CD4-positive, alpha-beta T cell treated with Interleukin-15 for 1 hour (primary cell): ENCODE measurements around the gene TEX35.

Experiments used
- DNase-seq: peaks from one replicate; pipeline ENCODE4 v3.0.0-alpha.2; 2020

Gene TEX35

GRCh38 chr1:178521241-178521640 is 8.3 kb downstream of the TEX35 start:
- DNase-seq: no peak

GRCh38 chr1:178527117-178527516 is 14.2 kb downstream of the TEX35 start:
- no peak for DNase-seq

- no peak for DNase-seq
These were observed 15.5 kb downstream of the TEX35 start for GRCh38 chr1:178528228-178528952.

GRCh38 chr1:178528953-178529335 is 16.0 kb downstream of the TEX35 start:
- peak; percentile 10 for DNase-seq

GRCh38 chr1:178529364-178530036 is 16.6 kb downstream of the TEX35 start:
- DNase-seq: peak; percentile 4

- peak; percentile 5 for DNase-seq
These were observed 17.1 kb downstream of the TEX35 start for GRCh38 chr1:178530037-178530402.

GRCh38 chr1:178530502-178530901 is 17.6 kb downstream of the TEX35 start:
- no peak for DNase-seq

GRCh38 chr1:178531887-178532286 is 19.0 kb downstream of the TEX35 start:
- DNase-seq: no peak

- DNase-seq: peak; percentile 66
These were observed 19.5 kb downstream of the TEX35 start for GRCh38 chr1:178532392-178532791.

GRCh38 chr1:178533121-178533946 is 20.4 kb downstream of the TEX35 start:
- DNase-seq: no peak

GRCh38 chr1:178534137-178534868 is 21.4 kb downstream of the TEX35 start:
- DNase-seq: no peak

- no peak for DNase-seq
These were observed 23.4 kb downstream of the TEX35 start for GRCh38 chr1:178536329-178536728.

- DNase-seq: no peak
These were observed 24.0 kb downstream of the TEX35 start for GRCh38 chr1:178536844-178537371.

GRCh38 chr1:178537382-178538090 is 24.6 kb downstream of the TEX35 start:
- DNase-seq: no peak

GRCh38 chr1:178538192-178538916 is 25.4 kb downstream of the TEX35 start:
- no peak for DNase-seq

- no peak for DNase-seq
These were observed 26.4 kb downstream of the TEX35 start for GRCh38 chr1:178539291-178539690.

GRCh38 chr1:178540204-178540603 is 27.3 kb downstream of the TEX35 start:
- no peak for DNase-seq

- no peak for DNase-seq
These were observed 27.7 kb downstream of the TEX35 start for GRCh38 chr1:178540646-178541045.

GRCh38 chr1:178541379-178541778 is 28.5 kb downstream of the TEX35 start:
- no peak for DNase-seq

- no peak for DNase-seq
These were observed 29.1 kb downstream of the TEX35 start for GRCh38 chr1:178541829-178542553.
